Memory B cell (primary cell): Measurements from ENCODE around the gene CLINT1.

Experiments
- ATAC-seq: fragments of 150-1000 bp; cut with Tn5 transposase; 2 replicates; pipeline ENCODE4 v1.10.0; 2021; ENCODE audit warnings: low read depth, mild to moderate bottlenecking, moderate library complexity
- DNase-seq, 2 donors: peaks; one replicate each; pipeline ENCODE4 v3.0.0; 2022; ENCODE audit warnings: low spot score in 2 of 2
- H3K27ac Mint-ChIP-seq: one replicate; pipeline ENCODE4 v1.8.0; 2022; ENCODE audit warnings: mild to moderate bottlenecking, moderate library complexity, mixed read lengths
- H3K27me3 Mint-ChIP-seq: one replicate; pipeline ENCODE4 v1.8.0; 2022; ENCODE audit warnings: mixed read lengths
- H3K36me3 Mint-ChIP-seq: one replicate; pipeline ENCODE4 v1.8.0; 2022; ENCODE audit warnings: mild to moderate bottlenecking, mixed read lengths
- H3K4me1 Mint-ChIP-seq: one replicate; pipeline ENCODE4 v1.8.0; 2022; ENCODE audit warnings: mixed read lengths
- H3K4me3 Mint-ChIP-seq: one replicate; pipeline ENCODE4 v1.8.0; 2022; ENCODE audit warnings: mild to moderate bottlenecking, moderate library complexity, mixed read lengths
- H3K9me3 Mint-ChIP-seq: one replicate; pipeline ENCODE4 v1.8.0; 2022; ENCODE audit warnings: mixed read lengths

Gene CLINT1

DNA sequence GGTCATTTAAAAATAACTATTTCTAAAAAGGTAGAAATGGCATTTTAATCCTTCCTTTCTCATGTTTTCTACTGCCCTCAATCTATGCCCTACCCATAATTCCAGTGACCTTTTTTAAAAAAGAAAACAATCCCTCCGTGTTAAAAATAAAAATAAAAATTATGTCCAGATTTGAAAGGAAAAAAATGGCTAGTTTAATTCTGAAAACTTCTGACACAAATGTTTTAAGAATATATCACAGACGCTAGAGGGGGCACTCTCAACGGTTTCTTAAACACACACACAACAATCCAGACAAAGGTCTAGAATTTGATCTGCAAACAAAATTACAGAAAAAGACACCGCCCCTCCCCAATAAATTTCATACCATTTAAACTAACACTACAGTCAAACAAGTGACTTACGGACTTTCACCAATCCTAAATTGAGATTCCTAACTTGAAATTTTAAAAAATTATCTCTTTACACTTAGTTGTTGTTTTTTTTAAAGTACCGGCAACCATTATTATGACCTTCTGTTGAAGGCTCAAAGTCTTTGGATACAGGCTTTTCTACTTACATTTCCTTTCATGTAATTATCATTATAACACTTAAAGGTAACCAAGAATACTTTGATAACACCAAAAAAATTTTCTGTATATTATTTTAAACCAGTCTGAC lies 38.2 kb downstream of the CLINT1 start:
- no peak for ATAC-seq
- DNase-seq, result peak in 1 of 2 donors; percentile 29
- peak overlapping the region; percentile 72 for H3K27ac Mint-ChIP-seq
- no peaks in the 10 kb centered on the region for H3K27me3 Mint-ChIP-seq
- no peak overlapping the region for H3K4me3 Mint-ChIP-seq
- peaks cover 9% of the 10 kb centered on the region for H3K4me1 Mint-ChIP-seq
- no peaks in the 10 kb centered on the region for H3K9me3 Mint-ChIP-seq
- H3K36me3 Mint-ChIP-seq, result peaks cover 9% of the 10 kb centered on the region

DNA sequence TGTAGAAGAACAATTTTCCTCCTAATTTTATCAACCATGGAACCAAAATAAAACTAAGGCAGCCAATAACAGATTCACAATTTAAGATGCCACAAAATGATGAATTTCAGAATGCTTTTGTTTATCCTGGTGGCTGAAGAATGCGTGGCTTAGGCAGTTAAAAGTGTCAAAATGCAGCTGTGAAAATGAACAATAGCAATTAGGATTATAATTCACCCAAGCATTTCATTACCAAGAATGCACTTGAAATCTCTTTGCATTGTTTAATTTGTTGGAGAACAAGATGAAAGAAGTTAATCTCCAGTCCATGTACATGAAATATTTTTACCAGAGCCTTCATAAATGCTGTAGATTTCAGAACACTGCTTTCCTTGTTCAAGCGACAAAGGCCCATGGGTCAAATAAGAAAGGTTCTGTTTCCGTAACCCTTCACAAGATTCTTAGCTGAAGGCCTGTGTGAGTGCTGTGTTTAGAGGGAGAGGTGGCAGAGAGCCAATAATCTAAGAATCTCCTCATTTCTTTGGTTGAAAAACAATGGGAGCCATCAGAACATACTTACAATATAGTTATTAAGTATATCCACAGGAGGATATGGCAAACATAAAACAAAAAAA lies 39.3 kb downstream of the CLINT1 start:
- peak overlapping the region; percentile 72 for H3K27ac Mint-ChIP-seq
- no peaks in the 10 kb centered on the region for H3K27me3 Mint-ChIP-seq
- H3K36me3 Mint-ChIP-seq, result peaks cover 9% of the 10 kb centered on the region

DNA sequence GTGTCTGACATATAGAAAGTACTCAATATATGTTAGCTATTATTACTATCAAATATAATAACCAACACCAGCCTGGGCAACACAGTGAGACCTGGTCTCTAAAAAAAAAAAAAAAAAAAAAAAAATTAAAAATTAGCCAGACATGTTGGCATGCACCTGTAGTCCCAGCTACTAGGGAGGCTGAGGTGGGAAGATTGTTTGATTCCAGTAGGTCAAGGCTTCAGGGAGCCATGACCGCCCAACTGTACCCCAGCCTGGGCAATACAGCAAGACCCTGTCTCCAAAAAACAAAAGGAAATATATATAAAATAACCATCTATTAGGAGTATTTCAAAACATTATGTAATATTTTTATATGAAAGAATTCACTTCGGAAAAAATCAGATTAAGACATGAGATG lies 40.6 kb downstream of the CLINT1 start:
- DNase-seq (no peak), ATAC-seq (no peak)
- Mint-ChIP-seq H3K4me3 (no peak overlapping the region), H3K9me3 (no peaks in the 10 kb centered on the region), H3K27me3 (no peaks in the 10 kb centered on the region), H3K27ac (no peak overlapping the region), H3K4me1 (peaks cover 8% of the 10 kb centered on the region), H3K36me3 (peaks cover 12% of the 10 kb centered on the region)

More for the DNA sequence above, 39.3 kb downstream of the CLINT1 start:
- H3K4me1 Mint-ChIP-seq, result peaks cover 8% of the 10 kb centered on the region
- H3K4me3 Mint-ChIP-seq, result no peak overlapping the region
- H3K9me3 Mint-ChIP-seq, result no peaks in the 10 kb centered on the region
- no peak for ATAC-seq
- DNase-seq, result no peak

GRCh38 chr5:157817928-157818327 lies 41.0 kb downstream of the CLINT1 start:
- ATAC-seq (no peak), DNase-seq (no peak)
- H3K9me3 Mint-ChIP-seq, result no peaks in the 10 kb centered on the region
- H3K4me3 Mint-ChIP-seq, result no peak overlapping the region
- peaks cover 8% of the 10 kb centered on the region for H3K4me1 Mint-ChIP-seq
- no peaks in the 10 kb centered on the region for H3K27me3 Mint-ChIP-seq
- peaks cover 14% of the 10 kb centered on the region for H3K36me3 Mint-ChIP-seq
- H3K27ac Mint-ChIP-seq, result no peak overlapping the region

- ATAC-seq, result no peak
- no peaks in the 10 kb centered on the region for H3K9me3 Mint-ChIP-seq
- peaks cover 8% of the 10 kb centered on the region for H3K4me1 Mint-ChIP-seq
- no peaks in the 10 kb centered on the region for H3K27me3 Mint-ChIP-seq
- no peak for DNase-seq
- peak overlapping the region; percentile 24 for H3K27ac Mint-ChIP-seq
- H3K4me3 Mint-ChIP-seq, result no peak overlapping the region
- H3K36me3 Mint-ChIP-seq, result peaks cover 13% of the 10 kb centered on the region
These were observed 41.6 kb downstream of the CLINT1 start for GRCh38 chr5:157817387-157817702.

DNA sequence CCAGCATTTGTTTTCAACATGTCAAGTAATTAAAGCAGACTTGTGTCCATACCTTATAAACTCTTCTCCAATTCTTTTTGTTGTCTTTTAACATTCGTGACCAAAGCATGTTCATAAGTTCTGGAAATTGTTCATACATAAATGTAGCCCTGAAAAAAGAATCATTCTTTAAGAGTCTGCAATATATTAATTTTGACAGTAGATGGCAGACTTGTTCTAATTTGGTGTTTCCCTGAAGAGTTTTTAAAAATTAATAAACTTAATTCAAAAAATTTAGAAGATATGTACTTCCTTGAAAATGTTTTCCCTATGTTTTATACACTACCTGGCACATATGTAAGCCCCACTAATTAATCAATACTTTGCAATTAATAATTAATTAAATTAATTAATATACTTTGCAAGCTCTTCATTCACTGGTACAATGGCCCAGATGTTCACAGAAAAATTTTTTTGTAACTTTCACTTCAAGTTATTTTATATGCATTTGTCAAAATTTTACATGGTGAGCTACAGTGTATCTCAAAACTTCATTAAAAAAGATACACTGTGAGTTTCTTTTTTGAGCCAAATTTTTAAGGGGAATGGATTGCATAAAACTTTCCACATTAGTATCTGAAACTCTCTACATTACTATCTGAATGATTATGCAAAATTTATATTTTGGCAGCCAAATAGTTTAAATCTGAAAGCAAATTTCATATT lies 42.1 kb downstream of the CLINT1 start:
- Mint-ChIP-seq H3K9me3 (no peaks in the 10 kb centered on the region), H3K4me3 (no peak overlapping the region), H3K36me3 (peaks cover 11% of the 10 kb centered on the region), H3K27me3 (no peaks in the 10 kb centered on the region), H3K27ac (no peak overlapping the region), H3K4me1 (peaks cover 8% of the 10 kb centered on the region)
- DNase-seq (peak in 1 of 2 donors; percentile 10), ATAC-seq (no peak)

GRCh38 chr5:157812086-157812485 lies 46.9 kb downstream of the CLINT1 start:
- no peak overlapping the region for H3K27ac Mint-ChIP-seq
- no peaks in the 10 kb centered on the region for H3K9me3 Mint-ChIP-seq
- no peak overlapping the region for H3K4me3 Mint-ChIP-seq
- ATAC-seq, result no peak
- H3K36me3 Mint-ChIP-seq, result peaks cover 23% of the 10 kb centered on the region
- no peaks in the 10 kb centered on the region for H3K27me3 Mint-ChIP-seq
- H3K4me1 Mint-ChIP-seq, result peaks cover 2% of the 10 kb centered on the region
- no peak for DNase-seq

- ATAC-seq (no peak), DNase-seq (no peak)
- H3K27me3 Mint-ChIP-seq, result no peaks in the 10 kb centered on the region
These were observed 50.9 kb downstream of the CLINT1 start for GRCh38 chr5:157808043-157808442.

DNA sequence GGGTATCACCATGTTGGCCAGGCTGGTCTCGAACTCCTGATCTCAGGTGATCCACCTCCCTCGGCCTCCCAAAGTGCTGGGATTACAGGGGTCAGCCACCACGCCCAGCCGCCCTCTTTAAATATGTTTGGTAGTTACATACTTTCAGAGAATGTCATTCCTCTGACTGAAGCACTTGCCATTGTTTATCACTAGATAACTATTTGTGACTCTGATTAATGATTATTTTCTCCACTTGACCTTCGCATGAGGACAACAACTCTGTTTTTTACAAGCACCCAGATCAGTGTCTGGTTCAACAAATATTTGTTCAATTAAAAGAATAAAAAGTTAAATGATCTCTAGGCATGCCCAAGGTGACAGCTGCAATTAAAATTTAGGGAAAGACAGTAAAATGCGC lies 56.2 kb downstream of the CLINT1 start:
- no peak for DNase-seq
- no peak overlapping the region for H3K27ac Mint-ChIP-seq
- ATAC-seq, result no peak
- H3K4me3 Mint-ChIP-seq, result no peak overlapping the region
- no peaks in the 10 kb centered on the region for H3K27me3 Mint-ChIP-seq
- H3K4me1 Mint-ChIP-seq, result no peaks in the 10 kb centered on the region
- peaks cover 20% of the 10 kb centered on the region for H3K36me3 Mint-ChIP-seq
- no peaks in the 10 kb centered on the region for H3K9me3 Mint-ChIP-seq

More at GRCh38 chr5:157808043-157808442, 50.9 kb downstream of the CLINT1 start:
- Mint-ChIP-seq H3K4me1 (peaks cover 2% of the 10 kb centered on the region), H3K27ac (no peak overlapping the region), H3K9me3 (no peaks in the 10 kb centered on the region), H3K36me3 (peaks cover 30% of the 10 kb centered on the region), H3K4me3 (no peak overlapping the region)

DNA sequence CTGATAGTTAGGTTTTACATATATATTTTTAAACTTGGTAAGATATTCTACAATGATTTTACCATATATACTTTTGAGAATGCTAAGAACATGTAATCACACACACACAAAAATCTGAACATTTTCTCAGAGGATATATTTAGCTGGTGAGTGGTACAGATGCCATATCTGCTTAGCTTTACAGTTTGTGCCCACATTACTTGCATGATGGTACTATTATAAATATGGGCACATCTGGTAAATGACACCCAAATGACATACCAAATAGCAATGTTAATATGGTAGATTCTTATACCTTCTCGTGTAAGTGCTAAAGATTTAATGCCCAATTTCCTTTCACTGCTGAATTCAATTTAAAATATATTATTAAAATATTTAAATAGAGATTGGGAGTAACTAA lies 58.8 kb downstream of the CLINT1 start:
- no peaks in the 10 kb centered on the region for H3K27me3 Mint-ChIP-seq
- H3K36me3 Mint-ChIP-seq, result peaks cover 15% of the 10 kb centered on the region
- H3K4me3 Mint-ChIP-seq, result no peak overlapping the region
- DNase-seq, result no peak
- no peak for ATAC-seq
- H3K9me3 Mint-ChIP-seq, result no peaks in the 10 kb centered on the region
- H3K27ac Mint-ChIP-seq, result no peak overlapping the region
- no peaks in the 10 kb centered on the region for H3K4me1 Mint-ChIP-seq

- H3K4me3 Mint-ChIP-seq, result no peak overlapping the region
- no peaks in the 10 kb centered on the region for H3K4me1 Mint-ChIP-seq
- no peak overlapping the region for H3K27ac Mint-ChIP-seq
These were observed 59.4 kb downstream of the CLINT1 start for GRCh38 chr5:157799578-157799977.

GRCh38 chr5:157793301-157793700 lies 65.6 kb downstream of the CLINT1 start:
- DNase-seq, result no peak
- no peaks in the 10 kb centered on the region for H3K27me3 Mint-ChIP-seq
- no peak overlapping the region for H3K4me3 Mint-ChIP-seq
- H3K36me3 Mint-ChIP-seq, result peaks cover 17% of the 10 kb centered on the region
- H3K9me3 Mint-ChIP-seq, result no peaks in the 10 kb centered on the region
- H3K4me1 Mint-ChIP-seq, result no peaks in the 10 kb centered on the region
- no peak for ATAC-seq
- no peak overlapping the region for H3K27ac Mint-ChIP-seq

More at GRCh38 chr5:157799578-157799977, 59.4 kb downstream of the CLINT1 start:
- no peaks in the 10 kb centered on the region for H3K27me3 Mint-ChIP-seq
- no peak for DNase-seq
- ATAC-seq, result no peak
- no peaks in the 10 kb centered on the region for H3K9me3 Mint-ChIP-seq
- peaks cover 11% of the 10 kb centered on the region for H3K36me3 Mint-ChIP-seq

- H3K4me3 Mint-ChIP-seq, result no peak overlapping the region
- no peaks in the 10 kb centered on the region for H3K9me3 Mint-ChIP-seq
- ATAC-seq (no peak), DNase-seq (no peak)
- H3K4me1 Mint-ChIP-seq, result no peaks in the 10 kb centered on the region
- no peak overlapping the region for H3K27ac Mint-ChIP-seq
- no peaks in the 10 kb centered on the region for H3K27me3 Mint-ChIP-seq
- peaks cover 21% of the 10 kb centered on the region for H3K36me3 Mint-ChIP-seq
These were observed 73.1 kb downstream of the CLINT1 start for GRCh38 chr5:157785801-157786200.

DNA sequence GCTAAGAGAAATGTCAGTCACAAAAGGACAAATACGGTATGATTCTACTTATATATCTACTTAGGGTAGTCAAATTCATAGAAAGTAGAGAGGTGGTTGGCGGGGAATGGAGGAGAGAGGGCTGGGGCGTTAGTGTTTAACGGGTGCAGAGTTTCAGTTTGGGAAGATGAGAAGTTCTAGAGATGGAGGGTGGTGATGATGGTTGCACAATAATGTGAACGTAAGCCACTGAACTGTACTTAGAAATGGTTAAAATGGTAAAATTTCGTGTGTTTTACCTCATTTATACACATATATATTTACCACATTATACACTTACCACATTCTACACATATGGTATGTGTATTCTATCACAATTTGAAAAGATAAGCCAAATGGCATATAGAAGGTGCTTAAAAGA lies 79.7 kb downstream of the CLINT1 start:
- no peaks in the 10 kb centered on the region for H3K27me3 Mint-ChIP-seq
- H3K9me3 Mint-ChIP-seq, result no peaks in the 10 kb centered on the region
- DNase-seq (no peak), ATAC-seq (no peak)
- H3K4me1 Mint-ChIP-seq, result no peaks in the 10 kb centered on the region
- no peak overlapping the region for H3K4me3 Mint-ChIP-seq
- no peak overlapping the region for H3K27ac Mint-ChIP-seq
- no peaks in the 10 kb centered on the region for H3K36me3 Mint-ChIP-seq
